Keratinocyte (primary cell): ENCODE measurements around the gene ZNF365. TPM values are rescaled to one million over a fixed set of nuclear protein-coding genes. Genes with fewer than 3 reads are reported as not detected.

ENCODE experiments used
- DNase-seq: peaks from one replicate; pipeline ENCODE4 v3.0.0-alpha.2; 2011; ENCODE audit warnings: low read depth, missing footprints, low spot score
- FAIRE-seq: peaks from 2 replicates; lab custom pipeline; 2011; peaks lifted over from hg19 to GRCh38; lab: Jason Lieb, UNC
- H2AFZ ChIP-seq: 2 replicates; pipeline ENCODE4 v1.6.0; 2012; ENCODE audit warnings: low read length, control low read depth, inconsistent platforms; ENCODE audit not compliant: control insufficient read depth
- H3K27ac ChIP-seq: 2 replicates; pipeline ENCODE4 v1.5.1; 2011; ENCODE audit warnings: low read length; ENCODE audit not compliant: control insufficient read depth, insufficient read depth
- H3K27me3 ChIP-seq: 3 replicates; pipeline ENCODE4 v1.6.0; 2011; ENCODE audit warnings: low read length; ENCODE audit not compliant: control insufficient read depth, insufficient read depth; ENCODE audit errors: extremely low read depth
- H3K36me3 ChIP-seq, 2 experiments: 2 replicates in 1 of 2; 3 replicates in 1 of 2; pipeline ENCODE4 v1.5.1; 2011; ENCODE audit warnings: low read length in 2 of 2, mild to moderate bottlenecking in 1 of 2; ENCODE audit not compliant: control insufficient read depth in 2 of 2, insufficient read depth in 2 of 2; ENCODE audit errors: extremely low read depth in 1 of 2
- H3K4me1 ChIP-seq: 3 replicates; pipeline ENCODE4 v1.5.1; 2011; ENCODE audit warnings: low read length; ENCODE audit not compliant: control insufficient read depth, insufficient read depth; ENCODE audit errors: extremely low read depth
- H3K4me2 ChIP-seq: 3 replicates; pipeline ENCODE4 v1.6.0; 2011; ENCODE audit warnings: low read depth, low read length; ENCODE audit not compliant: control insufficient read depth, insufficient read depth; ENCODE audit errors: extremely low read depth
- H3K4me3 ChIP-seq, 3 experiments: fragments of 200-600 bp in 1 of 3; sonication (generic) in 1 of 3; 2 replicates in 2 of 3; 3 replicates in 1 of 3; pipeline ENCODE4 v1.5.1; 2011 to 2016; ENCODE audit warnings: low read length in 3 of 3, mild to moderate bottlenecking in 3 of 3, control low read depth in 2 of 3, inconsistent platforms in 1 of 3, low read depth in 1 of 3, mixed read lengths in 1 of 3, mixed run types in 1 of 3, moderate library complexity in 1 of 3; ENCODE audit not compliant: control insufficient read depth in 2 of 3, insufficient read depth in 2 of 3; ENCODE audit errors: extremely low read depth in 1 of 3
- H3K79me2 ChIP-seq: 2 replicates; pipeline ENCODE4 v1.6.0; 2012; ENCODE audit warnings: low read length; ENCODE audit not compliant: control insufficient read depth, insufficient read depth
- H3K9ac ChIP-seq: 3 replicates; pipeline ENCODE4 v1.6.0; 2011; ENCODE audit warnings: low read length; ENCODE audit not compliant: control insufficient read depth, insufficient read depth; ENCODE audit errors: extremely low read depth
- H3K9me1 ChIP-seq: 3 replicates; pipeline ENCODE4 v1.6.0; 2011; ENCODE audit warnings: low read length; ENCODE audit not compliant: control insufficient read depth, insufficient read depth; ENCODE audit errors: extremely low read depth
- H3K9me3 ChIP-seq: 2 replicates; pipeline ENCODE4 v1.5.1; 2012; ENCODE audit warnings: low read depth, low read length; ENCODE audit not compliant: control insufficient read depth
- H4K20me1 ChIP-seq: 3 replicates; pipeline ENCODE4 v1.6.0; 2011; ENCODE audit warnings: low read length; ENCODE audit not compliant: control insufficient read depth, insufficient read depth; ENCODE audit errors: extremely low read depth
- EZH2 ChIP-seq: IDR thresholded peaks from one replicate; pipeline ENCODE4 v1.6.1; 2012; ENCODE audit warnings: inconsistent platforms, mild to moderate bottlenecking, low read length, moderate library complexity
- dilution Hi-C: fragments of 300-500 bp; cut with MboI; formaldehyde crosslinking; loops from one replicate; pipeline ENCODE4 v1.7.0; 2020; ENCODE audit warnings: low sequenced_read_pairs; ENCODE audit not compliant: extremely low pct_ligation_motif_present
- polyA plus RNA-seq, 5 experiments: library from polyadenylated mRNA; depleted of rRNA in 3 of 5; stranded (reverse) in 3 of 5; stranded (forward) in 1 of 5; unstranded in 1 of 5; fragments of >200 nt; gene quantifications; 1 replicate in 1 of 5; 2 replicates in 3 of 5; 3 replicates in 1 of 5; pipeline versions ENCODE4 v1.2.1 to v1.2.3, GENCODE V29; 2011 to 2012; ENCODE audit warnings: missing spikeins in 2 of 5, low read depth in 1 of 5, low replicate concordance in 1 of 5
- TF ChIP-seq, protein P1 (sequence below), 3 experiments: IDR thresholded peaks in 1 of 3; conservative IDR thresholded peaks in 1 of 3; optimal IDR thresholded peaks in 1 of 3; 2 replicates in 2 of 3; 3 replicates in 1 of 3; pipeline versions ENCODE3 to v1.5.1; 2011; ENCODE audit warnings: low read length in 3 of 3, mild to moderate bottlenecking in 3 of 3, moderate library complexity in 2 of 3, control low read depth in 1 of 3, inconsistent platforms in 1 of 3; ENCODE audit not compliant: insufficient read depth in 2 of 3; ENCODE audit errors: extremely low read depth in 1 of 3

The ZNF365 gene
- polyA plus RNA-seq, 1 donor (not counting 4 experiments of a cell fraction or from before 2014, with no cell fraction given): 15.9 TPM

DNA sequence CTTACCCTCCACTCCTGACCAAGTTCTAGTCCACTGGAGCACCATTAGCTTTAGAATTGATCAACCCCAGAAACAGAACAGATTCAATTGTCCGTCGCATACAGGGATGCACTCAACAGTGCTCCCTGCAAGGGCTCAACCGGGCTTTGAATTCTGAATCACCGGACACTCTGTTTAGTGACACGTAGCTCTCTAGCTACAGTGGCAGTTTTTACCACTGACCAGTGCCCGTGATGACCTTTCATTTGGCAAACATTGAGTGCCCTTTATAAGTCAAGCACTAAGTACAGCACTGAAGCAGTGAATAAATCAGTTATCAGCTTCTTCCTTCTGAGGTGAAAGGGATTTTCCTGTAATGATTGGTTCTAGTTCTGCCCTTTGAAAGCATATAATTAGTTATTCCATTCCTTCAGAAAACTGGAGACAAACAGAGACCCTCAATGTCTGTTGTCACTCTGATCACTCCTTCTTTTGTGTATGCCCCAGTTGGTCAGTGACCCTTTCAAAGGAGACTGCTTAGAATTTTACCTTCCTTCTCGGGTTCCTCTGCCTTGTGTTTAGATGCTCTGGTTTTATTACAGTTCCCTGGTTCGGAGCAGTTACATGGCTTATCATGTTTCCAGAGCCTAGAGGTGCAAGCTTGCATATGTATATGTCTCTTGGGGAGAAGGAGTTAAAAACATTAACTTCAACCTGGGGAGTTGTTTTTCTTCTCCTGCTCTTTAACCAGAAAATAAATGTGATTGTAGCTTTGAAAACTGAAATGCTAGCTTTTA lies 68.9 kb downstream of the ZNF365 start:
- no peaks in the 10 kb centered on the region for H3K27me3 ChIP-seq
- dilution Hi-C loops: no loop called here
- FAIRE-seq: no peak
- H2AFZ ChIP-seq: no peak overlapping the region
- H3K4me2 ChIP-seq: no peak overlapping the region
- H3K4me3 ChIP-seq: no peak overlapping the region
- no peak overlapping the region for H3K27ac ChIP-seq
- no peaks in the 10 kb centered on the region for H3K79me2 ChIP-seq
- no peak for DNase-seq
- H3K9me3 ChIP-seq: no peaks in the 10 kb centered on the region
- H4K20me1 ChIP-seq: no peaks in the 10 kb centered on the region
- H3K9me1 ChIP-seq: no peaks in the 10 kb centered on the region
- TF ChIP-seq, protein P1, sequence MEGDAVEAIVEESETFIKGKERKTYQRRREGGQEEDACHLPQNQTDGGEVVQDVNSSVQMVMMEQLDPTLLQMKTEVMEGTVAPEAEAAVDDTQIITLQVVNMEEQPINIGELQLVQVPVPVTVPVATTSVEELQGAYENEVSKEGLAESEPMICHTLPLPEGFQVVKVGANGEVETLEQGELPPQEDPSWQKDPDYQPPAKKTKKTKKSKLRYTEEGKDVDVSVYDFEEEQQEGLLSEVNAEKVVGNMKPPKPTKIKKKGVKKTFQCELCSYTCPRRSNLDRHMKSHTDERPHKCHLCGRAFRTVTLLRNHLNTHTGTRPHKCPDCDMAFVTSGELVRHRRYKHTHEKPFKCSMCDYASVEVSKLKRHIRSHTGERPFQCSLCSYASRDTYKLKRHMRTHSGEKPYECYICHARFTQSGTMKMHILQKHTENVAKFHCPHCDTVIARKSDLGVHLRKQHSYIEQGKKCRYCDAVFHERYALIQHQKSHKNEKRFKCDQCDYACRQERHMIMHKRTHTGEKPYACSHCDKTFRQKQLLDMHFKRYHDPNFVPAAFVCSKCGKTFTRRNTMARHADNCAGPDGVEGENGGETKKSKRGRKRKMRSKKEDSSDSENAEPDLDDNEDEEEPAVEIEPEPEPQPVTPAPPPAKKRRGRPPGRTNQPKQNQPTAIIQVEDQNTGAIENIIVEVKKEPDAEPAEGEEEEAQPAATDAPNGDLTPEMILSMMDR (optimal IDR thresholded peaks at IDR 0.05 in 1 of 3, IDR thresholded peaks at IDR 0.05 in 1 of 3, conservative IDR thresholded peaks at IDR 0.05 in 1 of 3; ENCODE audit: extremely low read depth in 1 of 3, insufficient read depth in 2 of 3, low read length in 3 of 3): no peak
- no peak for TF ChIP-seq EZH2
- no peaks in the 10 kb centered on the region for H3K36me3 ChIP-seq
- H3K4me1 ChIP-seq: no peaks in the 10 kb centered on the region
- no peak overlapping the region for H3K9ac ChIP-seq

DNA sequence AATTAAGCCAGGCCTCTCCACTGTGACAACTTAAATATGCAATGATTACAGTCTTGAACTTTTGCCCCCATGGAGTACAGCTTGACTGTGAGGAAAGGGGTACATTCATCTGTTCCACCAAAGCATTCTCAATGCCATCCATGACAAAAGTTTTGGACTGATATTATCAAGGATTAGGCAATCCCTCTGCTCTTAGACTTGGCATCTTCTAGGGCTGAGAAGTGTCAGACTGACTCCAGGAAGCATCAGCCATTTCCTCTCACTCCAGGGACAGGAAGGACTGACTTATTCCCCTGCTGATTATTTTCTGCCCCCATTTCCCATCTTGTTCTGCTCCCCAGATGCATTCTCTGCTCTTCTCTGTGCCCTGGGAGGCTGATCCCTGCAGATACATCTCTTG lies 69.7 kb downstream of the ZNF365 start:
- no peaks in the 10 kb centered on the region for H3K9me1 ChIP-seq
- H3K27me3 ChIP-seq: no peaks in the 10 kb centered on the region
- H3K79me2 ChIP-seq: no peaks in the 10 kb centered on the region
- no peak overlapping the region for H3K9ac ChIP-seq
- no peak overlapping the region for H3K27ac ChIP-seq
- no peak for DNase-seq
- H4K20me1 ChIP-seq: no peaks in the 10 kb centered on the region
- dilution Hi-C loops: no loop called here
- TF ChIP-seq EZH2: no peak
- TF ChIP-seq, protein P1 (optimal IDR thresholded peaks at IDR 0.05 in 1 of 3, IDR thresholded peaks at IDR 0.05 in 1 of 3, conservative IDR thresholded peaks at IDR 0.05 in 1 of 3; ENCODE audit: extremely low read depth in 1 of 3, insufficient read depth in 2 of 3, low read length in 3 of 3): no peak
- no peaks in the 10 kb centered on the region for H3K9me3 ChIP-seq
- H3K36me3 ChIP-seq: no peaks in the 10 kb centered on the region
- no peak overlapping the region for H3K4me3 ChIP-seq
- H2AFZ ChIP-seq: no peak overlapping the region
- FAIRE-seq: no peak
- no peaks in the 10 kb centered on the region for H3K4me1 ChIP-seq
- H3K4me2 ChIP-seq: no peak overlapping the region
